KMS-11 (cell line): ENCODE measurements around the gene HPSE2.

Experiments used
- H2AFZ ChIP-seq: fragments of 200-600 bp; sonication (generic); 2 replicates; pipeline ENCODE4 v1.6.1; 2016; ENCODE audit warnings: antibody characterized with exemption, mixed run types, low read depth
- H3K27ac ChIP-seq: fragments of 200-600 bp; sonication (generic); 2 replicates; pipeline ENCODE4 v1.6.1; 2016; ENCODE audit warnings: mild to moderate bottlenecking, mixed run types
- H3K27me3 ChIP-seq: fragments of 200-600 bp; sonication (generic); 2 replicates; pipeline ENCODE4 v1.6.1; 2017; ENCODE audit warnings: mild to moderate bottlenecking, low read depth, mixed run types, moderate library complexity; ENCODE audit not compliant: insufficient read depth
- H3K36me3 ChIP-seq: fragments of 200-600 bp; sonication (generic); 2 replicates; pipeline ENCODE4 v1.6.1; 2017; ENCODE audit warnings: mild to moderate bottlenecking, mixed run types; ENCODE audit not compliant: insufficient read depth
- H3K4me1 ChIP-seq: fragments of 200-600 bp; sonication (generic); 2 replicates; pipeline ENCODE4 v1.6.1; 2016; ENCODE audit warnings: mild to moderate bottlenecking, low read depth, mixed run types; ENCODE audit not compliant: poor library complexity, severe bottlenecking
- H3K4me2 ChIP-seq: fragments of 200-600 bp; sonication (generic); 2 replicates; pipeline ENCODE4 v1.7.0; 2016; ENCODE audit warnings: mild to moderate bottlenecking, mixed run types
- H3K4me3 ChIP-seq: fragments of 200-600 bp; sonication (generic); IDR thresholded peaks from 2 replicates; pipeline ENCODE4 v1.6.1; 2017; ENCODE audit warnings: low read depth, low read length, mixed read lengths; ENCODE audit not compliant: insufficient read depth
- H3K79me2 ChIP-seq: fragments of 200-600 bp; sonication (generic); 2 replicates; pipeline ENCODE4 v1.6.1; 2016; ENCODE audit warnings: low read depth, mixed run types; ENCODE audit not compliant: insufficient read depth
- H3K9ac ChIP-seq: fragments of 200-600 bp; sonication (generic); 2 replicates; pipeline ENCODE4 v1.6.1; 2016; ENCODE audit warnings: mild to moderate bottlenecking, mixed run types
- H4K20me1 ChIP-seq: fragments of 200-600 bp; sonication (generic); 2 replicates; pipeline ENCODE4 v1.6.1; 2016; ENCODE audit warnings: mild to moderate bottlenecking, mixed run types; ENCODE audit not compliant: insufficient read depth
- CTCF ChIP-seq: fragments of 200-600 bp; sonication (generic); conservative IDR thresholded peaks from 2 replicates; pipeline ENCODE4 v1.6.1; 2017; ENCODE audit warnings: low read depth, mild to moderate bottlenecking, antibody characterized with exemption, low read length, moderate library complexity, mixed read lengths

HPSE2 gene

GRCh38 chr10:98687685-98688084 is 548.0 kb downstream of the HPSE2 start:
- Histone ChIP-seq H3K27me3 (no peaks in the 10 kb centered on the region), H4K20me1 (no peaks in the 10 kb centered on the region), H3K4me2 (no peak overlapping the region), H3K27ac (no peak overlapping the region), H3K9ac (no peak overlapping the region), H2AFZ (no peak overlapping the region), H3K4me3 (no peak overlapping the region), H3K36me3 (no peaks in the 10 kb centered on the region), H3K79me2 (no peaks in the 10 kb centered on the region), H3K4me1 (no peaks in the 10 kb centered on the region)
- no peak for TF ChIP-seq CTCF

- H3K4me3 ChIP-seq = no peak overlapping the region
- no peak overlapping the region for H3K9ac ChIP-seq
- H4K20me1 ChIP-seq = no peaks in the 10 kb centered on the region
- no peak for TF ChIP-seq CTCF
- H3K4me2 ChIP-seq = no peak overlapping the region
- H3K4me1 ChIP-seq = no peaks in the 10 kb centered on the region
- H3K27ac ChIP-seq = no peak overlapping the region
- no peaks in the 10 kb centered on the region for H3K27me3 ChIP-seq
- no peaks in the 10 kb centered on the region for H3K36me3 ChIP-seq
- H2AFZ ChIP-seq = no peak overlapping the region
- no peaks in the 10 kb centered on the region for H3K79me2 ChIP-seq
Observed at GRCh38 chr10:98684019-98684899, 551.4 kb downstream of the HPSE2 start.

- Histone ChIP-seq H3K79me2 (no peaks in the 10 kb centered on the region), H3K9ac (no peak overlapping the region), H3K4me3 (no peak overlapping the region), H3K36me3 (no peaks in the 10 kb centered on the region), H4K20me1 (no peaks in the 10 kb centered on the region), H3K4me2 (no peak overlapping the region), H2AFZ (no peak overlapping the region), H3K4me1 (no peaks in the 10 kb centered on the region), H3K27ac (no peak overlapping the region), H3K27me3 (no peaks in the 10 kb centered on the region)
- TF ChIP-seq CTCF = no peak
Observed at GRCh38 chr10:98676895-98677294, 558.8 kb downstream of the HPSE2 start.

GRCh38 chr10:98675902-98676301 is 559.8 kb downstream of the HPSE2 start:
- Histone ChIP-seq H4K20me1 (no peaks in the 10 kb centered on the region), H3K4me1 (no peaks in the 10 kb centered on the region), H3K36me3 (no peaks in the 10 kb centered on the region), H3K4me3 (no peak overlapping the region), H3K27ac (no peak overlapping the region), H2AFZ (no peak overlapping the region), H3K27me3 (no peaks in the 10 kb centered on the region), H3K4me2 (no peak overlapping the region), H3K9ac (no peak overlapping the region), H3K79me2 (no peaks in the 10 kb centered on the region)
- TF ChIP-seq CTCF = no peak
